GM21423 (cell line): Measurements from ENCODE around the gene HYLS1.

Experiments used
- ATAC-seq: cut with Tn5 transposase; IDR thresholded peaks from one replicate; pipeline ENCODE4 v1.9.1; 2021; ENCODE audit warnings: mild to moderate bottlenecking, moderate library complexity; ENCODE audit not compliant: unreplicated experiment

Gene HYLS1

GRCh38 chr11:125948278-125949051 lies 61.0 kb downstream of the HYLS1 start:
- ATAC-seq: no peak

GRCh38 chr11:125949271-125950177 lies 62.1 kb downstream of the HYLS1 start:
- ATAC-seq: no peak

- ATAC-seq: no peak
These were observed 62.7 kb downstream of the HYLS1 start for GRCh38 chr11:125950178-125950490.
